Spinal cord (tissue), 10 donors: ENCODE results near the gene CNTF. TPM values are rescaled to one million over a fixed set of nuclear protein-coding genes. Genes with fewer than 3 reads are reported as not detected.

Source experiments
- DNase-seq, 6 donors: peaks; one replicate each; pipeline versions ENCODE4 v3.0.0 to v3.0.0-alpha.2; 2013 to 2015; ENCODE audit warnings: low spot score in 6 of 6, low read depth in 4 of 6
- H3K27ac ChIP-seq: one replicate; pipeline ENCODE4 v1.5.1; 2013; ENCODE audit warnings: low read depth, low read length, control low read depth
- H3K27me3 ChIP-seq: one replicate; pipeline ENCODE4 v1.6.1; 2013; ENCODE audit warnings: low read length; ENCODE audit not compliant: control insufficient read depth, insufficient read depth
- H3K36me3 ChIP-seq: one replicate; pipeline ENCODE4 v1.6.1; 2013; ENCODE audit warnings: low read length; ENCODE audit not compliant: control insufficient read depth, insufficient read depth
- H3K4me1 ChIP-seq: one replicate; pipeline ENCODE4 v1.6.1; 2013; ENCODE audit warnings: low read length; ENCODE audit not compliant: control insufficient read depth, insufficient read depth
- H3K4me3 ChIP-seq: one replicate; pipeline ENCODE4 v1.5.1; 2013; ENCODE audit warnings: low read depth, low read length, control low read depth
- H3K9me3 ChIP-seq: one replicate; pipeline ENCODE4 v1.6.1; 2013; ENCODE audit warnings: low read length; ENCODE audit not compliant: control insufficient read depth, insufficient read depth
- WGBS: methylation state at CpG from one replicate; pipeline ENCODE4 v1.1.5; 2013; ENCODE audit warnings: missing lambda C conversion rate; ENCODE audit not compliant: insufficient coverage; 5-methylcytosine and 5-hydroxymethylcytosine counted together
- polyA plus RNA-seq, 2 donors: library from polyadenylated mRNA; unstranded; fragments of 120-200 nt; gene quantifications; one replicate each; pipeline ENCODE4 v1.2.1, GENCODE V29; 2013; ENCODE audit not compliant: insufficient read length in 2 of 2
- total RNA-seq, 2 donors: library from RNA; depleted of rRNA in 1 of 2; stranded (reverse); fragments of 120-200 nt in 1 of 2; fragments of >200 nt in 1 of 2; gene quantifications; one replicate each; pipeline versions ENCODE4 v1.2.3 to v1.2.4, GENCODE V29; 2013 to 2014
- donor health status: healthy.

CNTF gene
- total and polyA plus RNA-seq, 4 donors = 0.98 to 11.9 (median 1.6) TPM

- no peak overlapping the region for H3K4me3 ChIP-seq
- H3K9me3 ChIP-seq = no peaks in the 10 kb centered on the region
- H3K4me1 ChIP-seq = no peaks in the 10 kb centered on the region
- no CpG with 5 or more reads among the region's 2 CpGs for WGBS
- H3K27me3 ChIP-seq = no peaks in the 10 kb centered on the region
- H3K36me3 ChIP-seq = no peaks in the 10 kb centered on the region
- H3K27ac ChIP-seq = no peak overlapping the region
- DNase-seq = no peak
Observed at GRCh38 chr11:58652726-58653280, 30.3 kb downstream of the CNTF start.

- Histone ChIP-seq H3K4me3 (no peak overlapping the region), H3K4me1 (no peaks in the 10 kb centered on the region), H3K36me3 (no peaks in the 10 kb centered on the region), H3K27ac (no peak overlapping the region), H3K27me3 (no peaks in the 10 kb centered on the region), H3K9me3 (no peaks in the 10 kb centered on the region)
- DNase-seq = peak; percentile 17 to 89 (median 48)
- WGBS = 28% methylated on average over 6 of the region's 12 CpGs
Observed at GRCh38 chr11:58654079-58654907, 31.8 kb downstream of the CNTF start.

DNA sequence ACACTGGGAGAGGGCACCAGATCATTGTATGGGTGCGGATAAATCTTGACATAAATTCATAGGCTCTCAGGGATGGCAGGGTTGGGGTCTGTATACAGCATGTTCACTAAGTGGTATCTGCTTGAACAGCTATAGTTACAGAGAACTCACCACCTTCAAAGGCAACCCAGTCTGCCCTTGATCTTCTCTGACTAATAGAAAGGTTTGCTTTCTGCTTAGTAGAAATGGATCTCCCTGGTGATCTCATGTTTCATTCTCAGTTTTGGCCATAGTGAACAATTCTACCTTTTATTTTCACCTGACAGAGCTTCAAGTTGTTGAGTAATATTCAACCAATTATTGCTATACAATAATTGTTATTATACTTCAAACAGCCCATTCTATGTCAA lies 32.4 kb downstream of the CNTF start:
- WGBS = no CpG with 5 or more reads among the region's 1 CpG
- H3K27me3 ChIP-seq = no peaks in the 10 kb centered on the region
- H3K9me3 ChIP-seq = no peaks in the 10 kb centered on the region
- no peaks in the 10 kb centered on the region for H3K4me1 ChIP-seq
- no peak overlapping the region for H3K4me3 ChIP-seq
- H3K36me3 ChIP-seq = no peaks in the 10 kb centered on the region
- DNase-seq = no peak
- no peak overlapping the region for H3K27ac ChIP-seq

GRCh38 chr11:58656348-58656747 lies 33.9 kb downstream of the CNTF start:
- no CpG with 5 or more reads among the region's 2 CpGs for WGBS
- no peak overlapping the region for H3K27ac ChIP-seq
- H3K4me3 ChIP-seq = no peak overlapping the region
- H3K27me3 ChIP-seq = no peaks in the 10 kb centered on the region
- H3K36me3 ChIP-seq = no peaks in the 10 kb centered on the region
- H3K9me3 ChIP-seq = no peaks in the 10 kb centered on the region
- DNase-seq = no peak
- no peaks in the 10 kb centered on the region for H3K4me1 ChIP-seq

- H3K27me3 ChIP-seq = no peaks in the 10 kb centered on the region
- no peak for DNase-seq
- no peaks in the 10 kb centered on the region for H3K4me1 ChIP-seq
- WGBS = 89% methylated on average over 2 of the region's 3 CpGs
- H3K27ac ChIP-seq = no peak overlapping the region
- no peaks in the 10 kb centered on the region for H3K36me3 ChIP-seq
- no peak overlapping the region for H3K4me3 ChIP-seq
- H3K9me3 ChIP-seq = no peaks in the 10 kb centered on the region
Observed at GRCh38 chr11:58658623-58659022, 36.2 kb downstream of the CNTF start.

GRCh38 chr11:58659404-58659803 lies 36.9 kb downstream of the CNTF start:
- H3K36me3 ChIP-seq = no peaks in the 10 kb centered on the region
- H3K27me3 ChIP-seq = no peaks in the 10 kb centered on the region
- no peak overlapping the region for H3K4me3 ChIP-seq
- WGBS = 100% methylated on average over 1 of the region's 2 CpGs
- DNase-seq = no peak
- no peak overlapping the region for H3K27ac ChIP-seq
- no peaks in the 10 kb centered on the region for H3K9me3 ChIP-seq
- no peaks in the 10 kb centered on the region for H3K4me1 ChIP-seq

DNA sequence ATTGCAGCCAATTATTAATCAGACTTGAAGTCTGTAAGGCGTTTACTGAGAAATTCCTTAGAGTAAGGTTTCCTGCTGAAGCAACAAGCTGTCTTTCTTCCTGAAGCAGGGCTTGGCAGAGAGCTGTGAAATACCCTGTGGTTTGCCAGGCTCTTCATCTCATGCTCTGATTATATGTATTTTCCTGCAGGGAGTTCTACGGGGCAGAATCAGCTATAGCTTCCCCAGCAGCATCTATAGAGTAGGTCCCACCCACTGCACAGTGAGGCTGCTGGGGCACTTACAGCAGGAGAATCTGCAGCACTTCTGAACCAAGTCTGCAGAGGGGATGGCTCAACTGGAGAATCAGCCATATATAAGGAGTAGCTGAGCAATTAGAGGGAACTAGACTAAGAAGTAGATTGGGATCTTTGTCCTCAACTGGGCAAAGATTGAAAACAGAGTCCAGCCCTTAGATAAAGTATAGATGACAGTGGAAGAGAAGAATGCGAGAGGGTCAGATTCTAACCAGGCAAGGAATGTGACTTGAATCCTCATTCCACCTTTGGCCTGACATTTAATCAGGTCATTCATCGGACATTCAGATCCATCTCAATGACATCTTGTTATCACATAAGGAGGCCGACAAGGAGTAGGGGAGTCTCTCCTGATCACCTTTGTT lies 37.6 kb downstream of the CNTF start:
- Histone ChIP-seq H3K9me3 (no peaks in the 10 kb centered on the region), H3K4me1 (no peaks in the 10 kb centered on the region), H3K36me3 (no peaks in the 10 kb centered on the region), H3K27ac (no peak overlapping the region), H3K4me3 (no peak overlapping the region), H3K27me3 (no peaks in the 10 kb centered on the region)
- DNase-seq = no peak
- WGBS = 83% methylated on average over 1 of the region's 5 CpGs

GRCh38 chr11:58671983-58672633 lies 49.6 kb downstream of the CNTF start:
- no peaks in the 10 kb centered on the region for H3K9me3 ChIP-seq
- no peak for DNase-seq
- H3K4me1 ChIP-seq = no peaks in the 10 kb centered on the region
- H3K36me3 ChIP-seq = no peaks in the 10 kb centered on the region
- H3K27ac ChIP-seq = no peak overlapping the region
- 88% methylated on average over 2 of the region's 6 CpGs for WGBS
- no peaks in the 10 kb centered on the region for H3K27me3 ChIP-seq
- H3K4me3 ChIP-seq = no peak overlapping the region

DNA sequence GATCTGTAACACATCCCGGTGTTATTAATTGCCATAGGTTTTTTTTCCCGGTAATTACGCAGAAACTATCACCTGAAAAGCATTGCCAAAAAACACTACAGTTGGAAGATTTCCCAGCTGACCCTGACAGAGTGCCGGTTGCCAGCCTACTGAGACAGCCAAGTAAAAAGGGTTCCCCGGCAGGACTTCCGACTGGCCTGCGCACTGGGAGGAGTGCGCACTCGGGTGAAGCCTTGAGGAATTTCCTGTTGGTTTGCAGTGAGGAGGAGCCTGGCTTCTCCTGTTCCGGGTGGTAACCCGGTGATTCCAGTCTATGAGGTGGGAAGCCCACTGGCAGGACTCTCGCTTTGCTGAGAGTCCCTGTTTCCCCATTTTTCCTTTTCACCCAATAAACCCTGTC lies 52.1 kb downstream of the CNTF start:
- Histone ChIP-seq H3K4me3 (no peak overlapping the region), H3K4me1 (no peaks in the 10 kb centered on the region), H3K27ac (no peak overlapping the region), H3K27me3 (no peaks in the 10 kb centered on the region), H3K9me3 (no peaks in the 10 kb centered on the region), H3K36me3 (no peaks in the 10 kb centered on the region)
- WGBS = 86% methylated on average over 9 of the region's 12 CpGs
- peak in 1 of 6 donors; percentile 3 for DNase-seq
